ENCODE measurements around the gene DGKB. TPM values are rescaled to one million over a fixed set of nuclear protein-coding genes. Genes with fewer than 3 reads are reported as not detected.

Gene DGKB
- total RNA-seq, 1 experiment from 2014 or later: 1.9 TPM

- H3K27me3 Mint-ChIP-seq (ENCODE audit: low read depth): no peaks in the 10 kb centered on the region
- H3K9me3 Mint-ChIP-seq: no peaks in the 10 kb centered on the region
- H3K36me3 Mint-ChIP-seq: no peaks in the 10 kb centered on the region
- no peak for TF ChIP-seq OVOL2 (CRISPR knock-in tag; IDR thresholded peaks at IDR 0.05; ENCODE audit: borderline replicate concordance)
- no peak overlapping the region for H3K4me3 Mint-ChIP-seq
- DNase-seq (ENCODE audit: low spot score): no peak
- CTCF ChIA-PET: no interaction called here
- H3K27ac Mint-ChIP-seq: no peak overlapping the region
- H3K4me1 Mint-ChIP-seq: no peaks in the 10 kb centered on the region
- POLR2A ChIA-PET: no interaction called here
- no peak for ATAC-seq
Measured at GRCh38 chr7:14911077-14911476, 8.5 kb upstream of the DGKB start.

- Mint-ChIP-seq H3K27me3 (ENCODE audit: low read depth) (no peaks in the 10 kb centered on the region), H3K36me3 (no peaks in the 10 kb centered on the region), H3K4me3 (no peak overlapping the region), H3K27ac (no peak overlapping the region), H3K9me3 (no peaks in the 10 kb centered on the region), H3K4me1 (no peaks in the 10 kb centered on the region)
- ATAC-seq (no peak), DNase-seq (ENCODE audit: low spot score) (no peak)
- CTCF ChIA-PET: no interaction called here
- POLR2A ChIA-PET: no interaction called here
- no peak for TF ChIP-seq USF1 (CRISPR knock-in tag; IDR thresholded peaks at IDR 0.05)
- no peak for TF ChIP-seq EMX1 (CRISPR knock-in tag; IDR thresholded peaks at IDR 0.05)
- no peak for TF ChIP-seq E2F1 (CRISPR knock-in tag; IDR thresholded peaks at IDR 0.05)
- no peak for TF ChIP-seq RORB (CRISPR knock-in tag; IDR thresholded peaks at IDR 0.05)
- TF ChIP-seq FOXP4 (CRISPR knock-in tag; IDR thresholded peaks at IDR 0.05): no peak
- TF ChIP-seq ELF4 (CRISPR knock-in tag; IDR thresholded peaks at IDR 0.05; ENCODE audit: low read depth): no peak
Measured at GRCh38 chr7:14908697-14909096, 6.1 kb upstream of the DGKB start.

GRCh38 chr7:14905764-14906163 lies 3.2 kb upstream of the DGKB start:
- CTCF ChIA-PET: no interaction called here
- TF ChIP-seq KAT7 (CRISPR knock-in tag; IDR thresholded peaks at IDR 0.05; ENCODE audit: borderline replicate concordance): no peak
- no peak for TF ChIP-seq NFE2L1 (CRISPR knock-in tag; IDR thresholded peaks at IDR 0.05)
- TF ChIP-seq AR (CRISPR knock-in tag; IDR thresholded peaks at IDR 0.05): no peak
- TF ChIP-seq TEAD4 (CRISPR knock-in tag; IDR thresholded peaks at IDR 0.05): no peak
- TF ChIP-seq ZNF425 (CRISPR knock-in tag; conservative IDR thresholded peaks at IDR 0.05): no peak
- TF ChIP-seq ATF1 (CRISPR knock-in tag; IDR thresholded peaks at IDR 0.05): no peak
- TF ChIP-seq IRF1 (CRISPR knock-in tag; IDR thresholded peaks at IDR 0.05): no peak
- TF ChIP-seq ZSCAN18 (CRISPR knock-in tag; IDR thresholded peaks at IDR 0.05): no peak
- no peak for TF ChIP-seq ELF4 (CRISPR knock-in tag; IDR thresholded peaks at IDR 0.05; ENCODE audit: low read depth)
- TF ChIP-seq SMAD3 (CRISPR knock-in tag; IDR thresholded peaks at IDR 0.05; ENCODE audit: borderline replicate concordance): no peak
- no peak for TF ChIP-seq STAT6 (CRISPR knock-in tag; conservative IDR thresholded peaks at IDR 0.05; ENCODE audit: low read depth)
- TF ChIP-seq NFYB (CRISPR knock-in tag; conservative IDR thresholded peaks at IDR 0.05; ENCODE audit: low read depth): no peak
- no peak for TF ChIP-seq NR1H2 (CRISPR knock-in tag; IDR thresholded peaks at IDR 0.05)

More at GRCh38 chr7:14905764-14906163, 3.2 kb upstream of the DGKB start:
- ATAC-seq (no peak), DNase-seq (ENCODE audit: low spot score) (no peak)
- Mint-ChIP-seq H3K4me3 (no peak overlapping the region), H3K9me3 (no peaks in the 10 kb centered on the region), H3K4me1 (peaks cover 6% of the 10 kb centered on the region), H3K27ac (no peak overlapping the region), H3K36me3 (no peaks in the 10 kb centered on the region), H3K27me3 (ENCODE audit: low read depth) (no peaks in the 10 kb centered on the region)
- POLR2A ChIA-PET: no interaction called here
